HEK293 (cell line): ENCODE measurements around the gene PDCD1LG2.

Experiments
- CTCF ChIA-PET: fragments of 350-600 bp; formaldehyde crosslinking; extraction: SDS; loops from one replicate; lab custom pipeline; 2021; ENCODE audit warnings: antibody characterized with exemption; lab: Yijun Ruan, JAX
- POLR2A ChIA-PET: fragments of 300-600 bp; formaldehyde crosslinking; extraction: SDS; loops from one replicate; lab custom pipeline; 2020; ENCODE audit warnings: antibody characterized with exemption, inconsistent platforms; lab: Yijun Ruan, JAX
- H3K27ac ChIP-seq: fragments of 200-500 bp; sonication (Bioruptor generic); 2 replicates; pipeline ENCODE4 v1.5.1; 2014; ENCODE audit warnings: low read depth, low read length, control low read depth, inconsistent platforms; ENCODE audit errors: extremely low read depth
- H3K36me3 ChIP-seq, 2 experiments: fragments of 200-500 bp in 1 of 2; sonication (Bioruptor generic) in 1 of 2; 1 replicate in 1 of 2; 2 replicates in 1 of 2; pipeline ENCODE4 v1.5.1; 2014 to 2017; ENCODE audit warnings: inconsistent platforms in 2 of 2, low read length in 2 of 2; ENCODE audit not compliant: control insufficient read depth in 2 of 2, insufficient read depth in 1 of 2
- H3K4me1 ChIP-seq: fragments of 200-500 bp; sonication (Bioruptor generic); 2 replicates; pipeline ENCODE4 v1.5.1; 2014; ENCODE audit warnings: mild to moderate bottlenecking, low read length, inconsistent platforms; ENCODE audit not compliant: control insufficient read depth, insufficient read depth
- H3K4me3 ChIP-seq: 2 replicates; pipeline ENCODE4 v1.5.1; 2011; ENCODE audit warnings: low read depth, mild to moderate bottlenecking, control low read depth, low read length, moderate library complexity
- H3K9me3 ChIP-seq: fragments of 200-500 bp; sonication (Bioruptor generic); 2 replicates; pipeline ENCODE4 v1.5.1; 2014; ENCODE audit warnings: low read depth, low read length, inconsistent platforms; ENCODE audit not compliant: control insufficient read depth, insufficient read depth
- BCL11B ChIP-seq: fragments of 450-650 bp; formaldehyde crosslinking; IDR thresholded peaks from 2 replicates; pipeline ENCODE4 v1.5.1; 2016; ENCODE audit warnings: low read depth, missing biosample characterization, missing genetic modification characterization
- IKZF3 ChIP-seq: fragments of 450-650 bp; IDR thresholded peaks from 2 replicates; pipeline ENCODE4 v1.5.0; 2018; ENCODE audit warnings: missing biosample characterization, mild to moderate bottlenecking, missing genetic modification characterization, moderate library complexity
- PRDM10 ChIP-seq: fragments of 450-650 bp; formaldehyde crosslinking; IDR thresholded peaks from 2 replicates; pipeline ENCODE4 v1.5.1; 2016; ENCODE audit warnings: missing biosample characterization, missing genetic modification characterization
- SALL2 ChIP-seq: fragments of 450-650 bp; formaldehyde crosslinking; IDR thresholded peaks from 2 replicates; pipeline ENCODE4 v1.5.0; 2017; ENCODE audit warnings: missing biosample characterization, mild to moderate bottlenecking, missing genetic modification characterization, borderline replicate concordance
- YY1 ChIP-seq: fragments of 450-650 bp; formaldehyde crosslinking; IDR thresholded peaks from 2 replicates; pipeline ENCODE4 v1.5.1; 2018; ENCODE audit warnings: missing biosample characterization, missing genetic modification characterization
- ZBTB48 ChIP-seq: fragments of 450-650 bp; formaldehyde crosslinking; IDR thresholded peaks from 2 replicates; pipeline ENCODE4 v1.5.1; 2016; ENCODE audit warnings: missing biosample characterization, missing genetic modification characterization
- ZNF175 ChIP-seq: fragments of 450-650 bp; formaldehyde crosslinking; IDR thresholded peaks from 2 replicates; pipeline ENCODE4 v1.5.1; 2016; ENCODE audit warnings: missing biosample characterization, missing genetic modification characterization
- ZNF18 ChIP-seq: fragments of 450-650 bp; formaldehyde crosslinking; IDR thresholded peaks from 2 replicates; pipeline ENCODE4 v1.5.1; 2016; ENCODE audit warnings: missing biosample characterization, missing genetic modification characterization
- ZNF19 ChIP-seq: fragments of 450-650 bp; formaldehyde crosslinking; IDR thresholded peaks from 2 replicates; pipeline ENCODE4; 2016; ENCODE audit warnings: missing biosample characterization, missing genetic modification characterization, low read depth
- ZNF214 ChIP-seq: fragments of 450-650 bp; formaldehyde crosslinking; IDR thresholded peaks from 2 replicates; pipeline ENCODE4 v1.5.1; 2017; ENCODE audit warnings: missing biosample characterization, mild to moderate bottlenecking, missing genetic modification characterization, borderline replicate concordance
- ZNF398 ChIP-seq: fragments of 450-650 bp; formaldehyde crosslinking; IDR thresholded peaks from 2 replicates; pipeline ENCODE4 v1.5.1; 2017; ENCODE audit warnings: missing biosample characterization, missing genetic modification characterization
- ZNF629 ChIP-seq: fragments of 450-650 bp; formaldehyde crosslinking; IDR thresholded peaks from 2 replicates; pipeline ENCODE4 v1.5.1; 2017; ENCODE audit warnings: missing biosample characterization, missing genetic modification characterization
- ZNF658 ChIP-seq: fragments of 450-650 bp; formaldehyde crosslinking; IDR thresholded peaks from 2 replicates; pipeline ENCODE4; 2016; ENCODE audit warnings: missing biosample characterization, missing genetic modification characterization
- ZNF776 ChIP-seq: fragments of 450-650 bp; formaldehyde crosslinking; IDR thresholded peaks from 2 replicates; pipeline ENCODE4 v1.5.0; 2017; ENCODE audit warnings: missing biosample characterization, missing genetic modification characterization, borderline replicate concordance
- TF ChIP-seq, protein P1 (sequence below): sonication (generic); formaldehyde crosslinking; IDR thresholded peaks from 2 replicates; pipeline ENCODE4 v1.8.1; 2022; ENCODE audit warnings: mild to moderate bottlenecking, moderate library complexity, missing genetic modification reagents

Gene PDCD1LG2

DNA sequence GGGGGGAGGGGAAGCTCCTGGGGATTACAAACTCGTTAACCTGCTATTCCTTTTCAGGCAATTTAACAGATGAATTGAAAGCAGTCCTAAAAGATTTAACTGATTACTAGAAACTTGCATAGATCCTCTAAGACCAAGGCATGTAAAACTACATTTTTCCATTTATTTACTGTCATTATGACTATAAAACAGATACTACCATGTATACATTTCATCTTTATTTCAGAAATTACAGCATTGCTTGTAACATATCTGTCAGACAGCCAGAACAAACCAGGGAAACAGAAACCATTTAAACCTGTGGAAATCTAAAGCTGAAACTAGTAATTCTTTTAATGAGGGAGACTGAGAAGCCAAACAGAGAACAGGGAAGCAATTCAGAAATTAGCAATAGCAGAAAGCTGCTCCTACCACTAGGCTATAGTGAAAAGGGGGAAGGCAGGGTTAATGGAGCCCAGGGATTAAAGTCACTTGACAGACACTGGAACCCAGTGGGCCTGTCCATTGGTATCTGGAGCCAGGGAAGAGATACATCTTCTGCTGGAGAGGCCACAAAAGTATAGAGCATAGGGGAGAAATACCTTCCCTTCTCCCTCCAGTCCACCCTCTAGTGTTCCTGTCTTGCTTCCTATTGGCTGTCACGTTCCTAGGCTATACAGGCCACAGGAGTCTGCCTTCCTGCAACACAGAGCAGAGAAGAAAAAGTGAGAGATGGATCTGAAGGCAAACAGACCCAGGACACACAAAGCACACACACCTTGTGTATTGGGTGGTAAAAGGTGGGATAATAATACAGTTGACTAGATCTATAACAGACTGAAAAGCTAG is 33.8 kb downstream of the PDCD1LG2 start:
- no peak for TF ChIP-seq IKZF3 (tag by site-specific recombination)
- no peak for TF ChIP-seq ZNF214
- TF ChIP-seq YY1 (tag by site-specific recombination): no peak
- TF ChIP-seq, protein P1, sequence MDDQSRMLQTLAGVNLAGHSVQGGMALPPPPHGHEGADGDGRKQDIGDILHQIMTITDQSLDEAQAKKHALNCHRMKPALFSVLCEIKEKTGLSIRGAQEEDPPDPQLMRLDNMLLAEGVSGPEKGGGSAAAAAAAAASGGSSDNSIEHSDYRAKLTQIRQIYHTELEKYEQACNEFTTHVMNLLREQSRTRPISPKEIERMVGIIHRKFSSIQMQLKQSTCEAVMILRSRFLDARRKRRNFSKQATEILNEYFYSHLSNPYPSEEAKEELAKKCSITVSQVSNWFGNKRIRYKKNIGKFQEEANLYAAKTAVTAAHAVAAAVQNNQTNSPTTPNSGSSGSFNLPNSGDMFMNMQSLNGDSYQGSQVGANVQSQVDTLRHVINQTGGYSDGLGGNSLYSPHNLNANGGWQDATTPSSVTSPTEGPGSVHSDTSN: no peak
- TF ChIP-seq ZNF398 (tag by site-specific recombination): no peak
- TF ChIP-seq ZNF19 (tag by site-specific recombination): no peak
- TF ChIP-seq ZNF776 (tag by site-specific recombination): no peak
- no peak for TF ChIP-seq BCL11B (tag by site-specific recombination)
- no peak for TF ChIP-seq ZNF658 (tag by site-specific recombination)
- no peak for TF ChIP-seq ZNF175 (tag by site-specific recombination)
- no peak for TF ChIP-seq ZBTB48 (tag by site-specific recombination)
- CTCF ChIA-PET: interaction anchor here (0.6 to 0.7 kb wide), 4 partner anchors 28 to 793 kb away, joined by 3 to 5 read pairs (median 3); no protein-coding TSS in a partner anchor

DNA sequence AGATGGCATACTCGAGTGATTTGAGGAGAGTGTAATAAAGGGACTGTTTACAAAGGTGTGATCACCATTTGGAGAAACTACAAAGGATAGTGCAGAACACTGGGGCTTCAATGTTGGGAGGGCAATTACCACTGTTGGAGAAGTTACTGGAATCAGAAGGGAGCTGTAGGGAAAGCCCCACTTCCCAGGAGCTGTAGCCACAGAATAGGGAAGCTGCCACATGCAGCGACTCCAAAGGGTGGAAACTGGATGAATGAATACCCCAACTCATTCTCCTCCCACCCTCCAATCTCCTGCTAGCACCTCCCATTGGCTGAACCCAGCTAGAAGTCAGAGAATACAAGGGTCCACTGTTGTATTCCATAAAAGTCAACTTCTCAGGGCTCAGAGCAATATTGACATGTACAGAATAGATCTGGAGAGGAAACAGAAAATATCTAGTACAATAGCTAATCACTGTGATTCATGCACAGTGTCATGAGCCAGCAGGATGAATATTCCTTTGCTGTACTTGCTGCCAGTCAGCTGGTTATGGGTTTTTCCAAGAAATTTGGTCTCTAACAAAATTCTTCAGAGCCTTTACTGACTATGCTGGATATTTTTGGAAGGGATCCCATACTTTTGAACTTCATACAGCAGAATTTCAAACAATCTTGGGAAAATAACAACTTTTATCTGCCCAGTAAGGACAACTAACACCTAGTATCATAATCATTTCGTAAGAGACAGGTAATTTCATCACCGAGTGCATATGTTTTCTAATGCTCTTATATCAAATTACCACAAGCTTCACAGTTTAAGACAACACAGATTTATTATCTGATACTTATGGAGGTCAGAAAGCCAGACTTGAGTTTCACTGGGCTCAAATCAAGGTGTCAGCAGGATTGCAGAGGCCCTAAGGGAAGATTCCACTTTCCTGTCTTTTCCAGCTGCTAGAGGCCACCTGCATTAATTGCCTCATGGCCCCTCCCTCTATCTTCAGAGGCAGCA is 39.6 kb downstream of the PDCD1LG2 start:
- Histone ChIP-seq H3K4me3 (no peak overlapping the region), H3K27ac (no peak overlapping the region), H3K36me3 (no peaks in the 10 kb centered on the region), H3K4me1 (no peaks in the 10 kb centered on the region), H3K9me3 (no peaks in the 10 kb centered on the region)
- no peak for TF ChIP-seq ZNF629
- TF ChIP-seq SALL2: no peak
- TF ChIP-seq ZNF18 (tag by site-specific recombination): no peak
- TF ChIP-seq PRDM10: 0 out of 2 replicates have a peak, but pooled peaks have one; percentile 15
- POLR2A ChIA-PET: no interaction called here
- CTCF ChIA-PET: interaction anchor here (0.5 to 0.7 kb wide), 2 partner anchors 21 to 46 kb away, joined by 3 read pairs; no protein-coding TSS in a partner anchor

More for the DNA sequence above, 33.8 kb downstream of the PDCD1LG2 start:
- Histone ChIP-seq H3K4me1 (no peaks in the 10 kb centered on the region), H3K27ac (no peak overlapping the region), H3K4me3 (no peak overlapping the region), H3K36me3 (no peaks in the 10 kb centered on the region), H3K9me3 (no peaks in the 10 kb centered on the region)
- POLR2A ChIA-PET: no interaction called here
